HAP-1 (cell line): ENCODE measurements around the gene FAM162A.

Source experiments
- DNase-seq, 2 experiments: peaks; one replicate each; pipeline ENCODE4 v3.0.0-alpha.2; 2016 to 2020; ENCODE audit warnings: low spot score in 2 of 2
- H3K27me3 ChIP-seq: fragments of 250-450 bp; sonication (Bioruptor Pico); 2 replicates; pipeline ENCODE4 v1.5.1; 2020; ENCODE audit warnings: low read depth, mild to moderate bottlenecking, moderate library complexity
- H3K36me3 ChIP-seq: fragments of 250-450 bp; sonication (Bioruptor Pico); replicated peaks from 2 replicates; pipeline ENCODE4 v1.5.1; 2020; ENCODE audit warnings: mild to moderate bottlenecking
- H3K4me1 ChIP-seq: fragments of 250-450 bp; sonication (Bioruptor Pico); 2 replicates; pipeline ENCODE4 v1.5.1; 2020; ENCODE audit warnings: mild to moderate bottlenecking
- H3K4me3 ChIP-seq: fragments of 250-450 bp; sonication (Bioruptor Pico); 2 replicates; pipeline ENCODE4 v1.5.1; 2020; ENCODE audit warnings: mild to moderate bottlenecking, moderate library complexity
- H3K9me3 ChIP-seq: fragments of 250-450 bp; sonication (Bioruptor Pico); 2 replicates; pipeline ENCODE4 v1.5.1; 2020; ENCODE audit warnings: mild to moderate bottlenecking, moderate library complexity
- in situ Hi-C: fragments of 300-500 bp; cut with MboI; formaldehyde crosslinking; loops from 3 replicates; pipeline ENCODE4 v1.14.3; 2020; ENCODE audit warnings: low sequenced_read_pairs, inconsistent platforms, mixed read lengths

FAM162A gene

GRCh38 chr3:122457706-122458105 is 73.7 kb downstream of the FAM162A start:
- DNase-seq, result no peak
- H3K27me3 ChIP-seq, result no peaks in the 10 kb centered on the region
- no peak overlapping the region for H3K4me3 ChIP-seq
- no peaks in the 10 kb centered on the region for H3K4me1 ChIP-seq
- in situ Hi-C loops, result loop anchor here (5.0 kb wide), 1 partner anchor 225 kb away; the partner anchor contains the start of gene PARP14
- no peaks in the 10 kb centered on the region for H3K9me3 ChIP-seq
- H3K36me3 ChIP-seq, result peaks cover 64% of the 10 kb centered on the region

GRCh38 chr3:122458992-122459391 is 75.0 kb downstream of the FAM162A start:
- DNase-seq, result peak; percentile 28 to 47
- in situ Hi-C loops, result loop anchor here (5.0 kb wide), 1 partner anchor 223 kb away; the partner anchor contains the start of gene PARP14
- no peaks in the 10 kb centered on the region for H3K27me3 ChIP-seq
- H3K4me1 ChIP-seq, result no peaks in the 10 kb centered on the region
- no peaks in the 10 kb centered on the region for H3K9me3 ChIP-seq
- peaks cover 63% of the 10 kb centered on the region for H3K36me3 ChIP-seq
- H3K4me3 ChIP-seq, result no peak overlapping the region

- no peak overlapping the region for H3K4me3 ChIP-seq
- no peak for DNase-seq
- in situ Hi-C loops, result no loop called here
- no peaks in the 10 kb centered on the region for H3K9me3 ChIP-seq
- peaks cover 65% of the 10 kb centered on the region for H3K36me3 ChIP-seq
- no peaks in the 10 kb centered on the region for H3K27me3 ChIP-seq
- H3K4me1 ChIP-seq, result no peaks in the 10 kb centered on the region
These were observed 77.8 kb downstream of the FAM162A start for GRCh38 chr3:122461806-122462205.
